ENCODE results near the gene SP8. TPM values are rescaled to one million over a fixed set of nuclear protein-coding genes. Genes with fewer than 3 reads are reported as not detected.

Gene SP8
- polyA plus RNA-seq, 1 experiment, result not detected

GRCh38 chr7:20816372-20816959, 29.8 kb upstream of the SP8 start:
- no peak for DNase-seq (ENCODE audit: low read depth, low spot score)
- CTCF ChIA-PET, result no interaction called here

GRCh38 chr7:20804345-20804744, 17.7 kb upstream of the SP8 start:
- TF ChIP-seq, protein P1, sequence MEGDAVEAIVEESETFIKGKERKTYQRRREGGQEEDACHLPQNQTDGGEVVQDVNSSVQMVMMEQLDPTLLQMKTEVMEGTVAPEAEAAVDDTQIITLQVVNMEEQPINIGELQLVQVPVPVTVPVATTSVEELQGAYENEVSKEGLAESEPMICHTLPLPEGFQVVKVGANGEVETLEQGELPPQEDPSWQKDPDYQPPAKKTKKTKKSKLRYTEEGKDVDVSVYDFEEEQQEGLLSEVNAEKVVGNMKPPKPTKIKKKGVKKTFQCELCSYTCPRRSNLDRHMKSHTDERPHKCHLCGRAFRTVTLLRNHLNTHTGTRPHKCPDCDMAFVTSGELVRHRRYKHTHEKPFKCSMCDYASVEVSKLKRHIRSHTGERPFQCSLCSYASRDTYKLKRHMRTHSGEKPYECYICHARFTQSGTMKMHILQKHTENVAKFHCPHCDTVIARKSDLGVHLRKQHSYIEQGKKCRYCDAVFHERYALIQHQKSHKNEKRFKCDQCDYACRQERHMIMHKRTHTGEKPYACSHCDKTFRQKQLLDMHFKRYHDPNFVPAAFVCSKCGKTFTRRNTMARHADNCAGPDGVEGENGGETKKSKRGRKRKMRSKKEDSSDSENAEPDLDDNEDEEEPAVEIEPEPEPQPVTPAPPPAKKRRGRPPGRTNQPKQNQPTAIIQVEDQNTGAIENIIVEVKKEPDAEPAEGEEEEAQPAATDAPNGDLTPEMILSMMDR (IDR thresholded peaks at IDR 0.05; ENCODE audit: low read depth, low read length), result no peak
- no peak overlapping the region for H3K4me3 ChIP-seq (ENCODE audit: low read depth, low read length)
- no peak for DNase-seq (ENCODE audit: low read depth, low spot score)
- ChIA-PET CTCF (no interaction called here), POLR2A (no interaction called here)
- no peak overlapping the region for H3K27ac ChIP-seq (ENCODE audit: low read depth, low read length)
- H3K9me3 ChIP-seq (ENCODE audit: control insufficient read depth, insufficient read depth, low read length), result no peaks in the 10 kb centered on the region
- no peaks in the 10 kb centered on the region for H3K27me3 ChIP-seq (ENCODE audit: control insufficient read depth, insufficient read depth, low read length)

More at GRCh38 chr7:20816372-20816959, 29.8 kb upstream of the SP8 start:
- Histone ChIP-seq H3K9me3 (ENCODE audit: control insufficient read depth, insufficient read depth, low read length) (peaks cover 17% of the 10 kb centered on the region), H3K4me3 (ENCODE audit: low read depth, low read length) (no peak overlapping the region), H3K27me3 (ENCODE audit: control insufficient read depth, insufficient read depth, low read length) (no peaks in the 10 kb centered on the region), H3K27ac (ENCODE audit: low read depth, low read length) (no peak overlapping the region)
- TF ChIP-seq, protein P1 (IDR thresholded peaks at IDR 0.05; ENCODE audit: low read depth, low read length), result no peak
- POLR2A ChIA-PET, result no interaction called here

DNA sequence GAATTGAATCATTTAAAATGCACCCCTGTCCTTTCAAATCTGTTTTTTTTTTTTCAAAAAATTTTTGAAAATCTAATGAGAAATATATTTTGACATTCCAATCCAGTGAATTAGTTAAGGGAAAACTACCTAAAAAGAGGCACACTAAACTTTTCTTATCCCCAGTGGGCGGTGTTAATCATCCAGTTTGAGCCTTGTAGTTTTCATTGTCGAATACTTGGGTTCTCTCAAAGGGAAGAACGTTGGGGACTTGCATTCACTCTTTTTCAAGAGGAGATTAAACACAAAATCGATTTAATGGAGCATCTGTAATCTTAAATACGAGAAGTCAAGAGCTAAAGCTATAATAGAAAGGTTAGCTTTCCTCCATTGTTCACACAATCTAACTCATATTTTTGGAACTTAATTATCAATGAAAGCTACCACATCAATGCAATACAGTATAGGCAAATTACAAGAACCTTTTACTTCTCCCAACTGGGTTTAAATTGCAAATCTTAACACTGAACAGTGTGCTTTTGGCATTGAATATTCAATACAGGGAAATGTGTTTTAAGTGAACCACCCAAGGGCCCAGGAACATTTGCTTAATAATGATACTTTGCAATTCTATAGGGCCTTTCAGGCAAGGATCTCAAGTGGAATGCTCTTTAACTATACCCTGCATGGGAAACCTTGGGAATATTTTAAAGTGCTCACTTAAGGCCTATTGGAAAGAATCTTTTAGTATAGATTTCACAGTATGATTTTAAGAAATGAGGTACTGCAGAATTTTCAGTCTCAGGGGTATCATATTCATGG, 13.1 kb upstream of the SP8 start:
- ChIA-PET CTCF (interaction anchor here (0.5 kb wide), 1 partner anchor 1284 kb away, joined by 5 read pairs; no protein-coding TSS in a partner anchor), POLR2A (no interaction called here)
- peaks cover 26% of the 10 kb centered on the region for H3K27me3 ChIP-seq (ENCODE audit: control insufficient read depth, insufficient read depth, low read length)
- H3K27ac ChIP-seq (ENCODE audit: low read depth, low read length), result no peak overlapping the region
- TF ChIP-seq, protein P1 (IDR thresholded peaks at IDR 0.05; ENCODE audit: low read depth, low read length), result no peak
- H3K4me3 ChIP-seq (ENCODE audit: low read depth, low read length), result no peak overlapping the region
- DNase-seq (ENCODE audit: low read depth, low spot score), result no peak
- H3K9me3 ChIP-seq (ENCODE audit: control insufficient read depth, insufficient read depth, low read length), result peaks cover 3% of the 10 kb centered on the region; the same call in 1 of the 2 replicates

GRCh38 chr7:20798694-20799121, 12.0 kb upstream of the SP8 start:
- no peak for DNase-seq (ENCODE audit: low read depth, low spot score)
- H3K27me3 ChIP-seq (ENCODE audit: control insufficient read depth, insufficient read depth, low read length), result peaks cover 36% of the 10 kb centered on the region
- POLR2A ChIA-PET, result no interaction called here
- CTCF ChIA-PET, result interaction anchor here (0.6 kb wide), 1 partner anchor 388 kb away, joined by 5 read pairs; no protein-coding TSS in a partner anchor
- TF ChIP-seq, protein P1 (IDR thresholded peaks at IDR 0.05; ENCODE audit: low read depth, low read length), result no peak
- no peak overlapping the region for H3K4me3 ChIP-seq (ENCODE audit: low read depth, low read length)
- no peak overlapping the region for H3K27ac ChIP-seq (ENCODE audit: low read depth, low read length)
- H3K9me3 ChIP-seq (ENCODE audit: control insufficient read depth, insufficient read depth, low read length), result peaks cover 3% of the 10 kb centered on the region; the same call in 1 of the 2 replicates

All from AG04450 (cell line).